Astrocyte (in vitro differentiated cells and primary cell): Measurements from ENCODE around the gene TBX6. TPM values are rescaled to one million over a fixed set of nuclear protein-coding genes. Genes with fewer than 3 reads are reported as not detected.

Experiments used
- DNase-seq: peaks from one replicate; pipeline ENCODE4 v3.0.0-alpha.2; 2010; ENCODE audit warnings: low read depth
- FAIRE-seq: peaks from 2 replicates; lab custom pipeline; 2011; peaks lifted over from hg19 to GRCh38; lab: Jason Lieb, UNC
- H2AFZ ChIP-seq: 2 replicates; pipeline ENCODE4 v1.6.0; 2012; ENCODE audit warnings: low read depth, low read length, inconsistent platforms
- H3K27ac ChIP-seq: 2 replicates; pipeline ENCODE4 v1.5.1; 2011; ENCODE audit warnings: low read depth, low read length, inconsistent platforms
- H3K27me3 ChIP-seq: 2 replicates; pipeline ENCODE4 v1.6.0; 2011; ENCODE audit warnings: low read length, inconsistent platforms; ENCODE audit not compliant: insufficient read depth
- H3K36me3 ChIP-seq: 2 replicates; pipeline ENCODE4 v1.5.1; 2011; ENCODE audit warnings: low read length, inconsistent platforms; ENCODE audit not compliant: insufficient read depth
- H3K4me1 ChIP-seq: 2 replicates; pipeline ENCODE4 v1.5.1; 2011; ENCODE audit warnings: low read length, inconsistent platforms; ENCODE audit not compliant: insufficient read depth
- H3K4me2 ChIP-seq: 2 replicates; pipeline ENCODE4 v1.6.0; 2012; ENCODE audit warnings: low read length, inconsistent platforms
- H3K4me3 ChIP-seq: 2 replicates; pipeline ENCODE4 v1.5.1; 2011; ENCODE audit warnings: low read depth, mild to moderate bottlenecking, low read length, inconsistent platforms; ENCODE audit not compliant: insufficient read depth
- H3K79me2 ChIP-seq: 2 replicates; pipeline ENCODE4 v1.6.0; 2012; ENCODE audit warnings: mild to moderate bottlenecking, low read length, inconsistent platforms; ENCODE audit not compliant: insufficient read depth
- H3K9ac ChIP-seq: 2 replicates; pipeline ENCODE4 v1.6.0; 2012; ENCODE audit warnings: mild to moderate bottlenecking, low read length, inconsistent platforms
- H3K9me3 ChIP-seq: 2 replicates; pipeline ENCODE4 v1.5.1; 2012; ENCODE audit warnings: low read depth, mild to moderate bottlenecking, low read length, inconsistent platforms; ENCODE audit not compliant: insufficient read depth
- H4K20me1 ChIP-seq: 2 replicates; pipeline ENCODE4 v1.6.0; 2012; ENCODE audit warnings: low read length, inconsistent platforms; ENCODE audit not compliant: insufficient read depth
- H3K27ac Mint-ChIP-seq: one replicate; pipeline ENCODE4 v1.8.0; 2021; ENCODE audit warnings: mild to moderate bottlenecking, mixed read lengths; ENCODE audit not compliant: unreplicated experiment
- H3K27me3 Mint-ChIP-seq: one replicate; pipeline ENCODE4 v1.8.0; 2021; ENCODE audit warnings: low read depth, mixed read lengths; ENCODE audit not compliant: unreplicated experiment
- H3K36me3 Mint-ChIP-seq: one replicate; pipeline ENCODE4 v1.8.0; 2021; ENCODE audit warnings: low read depth, mixed read lengths; ENCODE audit not compliant: unreplicated experiment
- H3K4me1 Mint-ChIP-seq: one replicate; pipeline ENCODE4 v1.8.0; 2021; ENCODE audit warnings: low read depth, mixed read lengths; ENCODE audit not compliant: unreplicated experiment
- H3K4me3 Mint-ChIP-seq: one replicate; pipeline ENCODE4 v1.8.0; 2021; ENCODE audit warnings: mild to moderate bottlenecking, moderate library complexity, mixed read lengths; ENCODE audit not compliant: unreplicated experiment
- H3K9me3 Mint-ChIP-seq: one replicate; pipeline ENCODE4 v1.8.0; 2021; ENCODE audit warnings: mild to moderate bottlenecking, mixed read lengths; ENCODE audit not compliant: unreplicated experiment
- EZH2 ChIP-seq: IDR thresholded peaks from 2 replicates; pipeline ENCODE4 v1.6.1; 2012; ENCODE audit warnings: mild to moderate bottlenecking, low read length, inconsistent platforms; ENCODE audit not compliant: insufficient read depth
- total RNA-seq: library from RNA; stranded (reverse); gene quantifications from 2 replicates; pipeline ENCODE4 v1.2.1, GENCODE V29; 2021
- TF ChIP-seq, protein P1 (sequence below): IDR thresholded peaks from 2 replicates; pipeline ENCODE4 v1.5.1; 2011; ENCODE audit warnings: low read depth, mild to moderate bottlenecking, inconsistent platforms, low read length, moderate library complexity; ENCODE audit not compliant: insufficient read depth

TBX6 gene
- total RNA-seq, 1 donor from 2014 or later = 0.27 TPM

DNA sequence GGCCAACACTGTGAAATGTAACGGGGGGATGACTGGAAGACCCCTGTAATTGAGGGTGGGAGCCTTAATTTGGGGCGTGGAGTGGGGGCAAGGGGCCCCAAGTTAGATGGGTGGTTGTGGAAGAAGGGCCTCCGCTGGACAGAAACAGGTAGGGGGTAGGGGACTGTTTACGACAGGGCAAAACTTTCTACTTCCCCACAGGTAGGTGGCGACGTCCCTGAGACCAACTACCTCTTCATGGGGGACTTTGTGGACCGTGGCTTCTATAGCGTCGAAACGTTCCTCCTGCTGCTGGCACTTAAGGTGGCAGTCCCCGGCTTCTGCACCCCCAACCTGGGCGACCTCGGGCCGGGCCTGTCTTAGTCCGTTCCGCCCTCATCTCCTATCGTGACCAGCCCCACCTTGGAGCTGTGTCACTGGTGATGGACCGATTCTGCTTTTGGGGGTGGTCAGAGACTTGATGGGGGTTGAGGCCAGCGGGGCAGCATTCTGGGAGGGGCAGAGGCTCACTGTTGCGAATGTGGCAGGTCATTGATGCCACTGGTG lies 9.1 kb downstream of the TBX6 start:
- Mint-ChIP-seq H3K36me3 (peaks cover 38% of the 10 kb centered on the region), H3K4me1 (peaks cover 9% of the 10 kb centered on the region), H3K27ac (no peak overlapping the region), H3K9me3 (no peaks in the 10 kb centered on the region), H3K27me3 (no peaks in the 10 kb centered on the region), H3K4me3 (peak overlapping the region; percentile 29)
- H3K9ac ChIP-seq = no peak overlapping the region
- no peak overlapping the region for H3K4me2 ChIP-seq
- TF ChIP-seq EZH2 = no peak
- TF ChIP-seq, protein P1, sequence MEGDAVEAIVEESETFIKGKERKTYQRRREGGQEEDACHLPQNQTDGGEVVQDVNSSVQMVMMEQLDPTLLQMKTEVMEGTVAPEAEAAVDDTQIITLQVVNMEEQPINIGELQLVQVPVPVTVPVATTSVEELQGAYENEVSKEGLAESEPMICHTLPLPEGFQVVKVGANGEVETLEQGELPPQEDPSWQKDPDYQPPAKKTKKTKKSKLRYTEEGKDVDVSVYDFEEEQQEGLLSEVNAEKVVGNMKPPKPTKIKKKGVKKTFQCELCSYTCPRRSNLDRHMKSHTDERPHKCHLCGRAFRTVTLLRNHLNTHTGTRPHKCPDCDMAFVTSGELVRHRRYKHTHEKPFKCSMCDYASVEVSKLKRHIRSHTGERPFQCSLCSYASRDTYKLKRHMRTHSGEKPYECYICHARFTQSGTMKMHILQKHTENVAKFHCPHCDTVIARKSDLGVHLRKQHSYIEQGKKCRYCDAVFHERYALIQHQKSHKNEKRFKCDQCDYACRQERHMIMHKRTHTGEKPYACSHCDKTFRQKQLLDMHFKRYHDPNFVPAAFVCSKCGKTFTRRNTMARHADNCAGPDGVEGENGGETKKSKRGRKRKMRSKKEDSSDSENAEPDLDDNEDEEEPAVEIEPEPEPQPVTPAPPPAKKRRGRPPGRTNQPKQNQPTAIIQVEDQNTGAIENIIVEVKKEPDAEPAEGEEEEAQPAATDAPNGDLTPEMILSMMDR = no peak
- no peak overlapping the region for H3K4me3 ChIP-seq
- FAIRE-seq = no peak
- no peak overlapping the region for H3K27ac ChIP-seq
- no peaks in the 10 kb centered on the region for H3K27me3 ChIP-seq
- H3K36me3 ChIP-seq = peaks cover 22% of the 10 kb centered on the region
- peaks cover 50% of the 10 kb centered on the region for H3K79me2 ChIP-seq
- peaks cover 7% of the 10 kb centered on the region for H3K4me1 ChIP-seq
- no peaks in the 10 kb centered on the region for H3K9me3 ChIP-seq
- H4K20me1 ChIP-seq = peaks cover 58% of the 10 kb centered on the region
- DNase-seq = no peak
- no peak overlapping the region for H2AFZ ChIP-seq

DNA sequence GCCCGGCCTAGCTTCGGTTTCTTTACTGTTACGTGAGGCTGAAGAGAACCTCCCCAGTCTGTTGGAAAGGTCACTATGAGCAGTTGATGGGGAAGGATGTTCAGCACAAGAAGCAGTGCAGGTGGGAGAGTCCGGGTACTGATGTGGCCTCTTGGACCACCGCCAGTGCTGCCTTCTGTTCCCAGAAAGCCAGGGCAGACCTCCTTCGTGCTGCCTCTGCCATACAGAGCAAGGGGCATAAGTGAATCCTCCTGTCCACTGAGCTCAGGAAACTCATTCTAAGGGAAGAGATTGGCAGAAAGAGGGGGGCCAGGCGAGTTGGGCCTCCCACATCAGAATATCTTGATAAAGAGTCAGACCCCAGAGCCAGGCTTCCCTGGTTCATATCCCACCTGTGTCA lies 12.2 kb downstream of the TBX6 start:
- Mint-ChIP-seq H3K27ac (no peak overlapping the region), H3K4me3 (peak overlapping the region; percentile 29), H3K36me3 (peaks cover 29% of the 10 kb centered on the region), H3K4me1 (peaks cover 24% of the 10 kb centered on the region), H3K27me3 (no peaks in the 10 kb centered on the region), H3K9me3 (no peaks in the 10 kb centered on the region)
- DNase-seq (no peak), FAIRE-seq (no peak)
- TF ChIP-seq EZH2 = no peak
- TF ChIP-seq, protein P1 = no peak
- H3K27me3 ChIP-seq = no peaks in the 10 kb centered on the region
- H3K4me1 ChIP-seq = peaks cover 26% of the 10 kb centered on the region
- H3K36me3 ChIP-seq = peaks cover 22% of the 10 kb centered on the region
- H2AFZ ChIP-seq = no peak overlapping the region
- peaks cover 71% of the 10 kb centered on the region for H3K79me2 ChIP-seq
- H3K4me2 ChIP-seq = no peak overlapping the region
- peaks cover 73% of the 10 kb centered on the region for H4K20me1 ChIP-seq
- no peak overlapping the region for H3K27ac ChIP-seq
- H3K9me3 ChIP-seq = no peaks in the 10 kb centered on the region
- H3K9ac ChIP-seq = no peak overlapping the region
- no peak overlapping the region for H3K4me3 ChIP-seq

DNA sequence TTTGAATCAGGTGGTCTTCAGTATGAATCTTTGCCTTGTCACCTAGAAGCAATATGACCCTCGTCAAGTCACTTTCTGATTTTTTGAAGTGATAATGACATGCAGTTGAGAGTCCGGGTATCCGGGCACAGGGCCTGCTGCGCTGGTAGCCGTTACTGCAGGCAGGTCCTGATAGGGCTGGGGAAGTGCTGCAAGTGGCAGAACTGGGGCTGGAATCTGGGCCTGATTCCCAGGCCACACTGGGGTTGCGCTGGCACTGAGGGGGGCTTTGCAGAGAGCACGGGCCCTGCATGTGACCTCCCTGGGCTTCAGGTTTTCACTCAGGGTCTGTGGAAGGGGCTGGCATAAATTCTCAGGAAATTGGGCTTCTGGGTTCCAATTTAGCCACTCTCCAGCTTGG lies 13.0 kb downstream of the TBX6 start:
- Histone ChIP-seq H3K4me3 (no peak overlapping the region), H3K4me2 (no peak overlapping the region), H2AFZ (no peak overlapping the region), H3K27ac (no peak overlapping the region), H3K79me2 (peaks cover 71% of the 10 kb centered on the region), H3K27me3 (no peaks in the 10 kb centered on the region), H3K36me3 (peaks cover 20% of the 10 kb centered on the region), H3K9ac (peak overlapping the region; percentile 96), H3K4me1 (peaks cover 26% of the 10 kb centered on the region), H4K20me1 (peaks cover 69% of the 10 kb centered on the region), H3K9me3 (no peaks in the 10 kb centered on the region)
- Mint-ChIP-seq H3K27ac (no peak overlapping the region), H3K9me3 (no peaks in the 10 kb centered on the region), H3K4me3 (no peak overlapping the region), H3K27me3 (no peaks in the 10 kb centered on the region), H3K36me3 (peaks cover 24% of the 10 kb centered on the region), H3K4me1 (peaks cover 24% of the 10 kb centered on the region)
- no peak for TF ChIP-seq EZH2
- TF ChIP-seq, protein P1 = no peak
- DNase-seq = no peak
- no peak for FAIRE-seq
